PC-9 (cell line): ENCODE results near the gene SHC2.

ENCODE experiments used
- EZH2 ChIP-seq: fragments of 200-600 bp; sonication (generic); IDR thresholded peaks from 2 replicates; pipeline ENCODE4 v1.8.0; 2017; ENCODE audit warnings: antibody characterized with exemption, low read depth
- TF ChIP-seq, protein P1 (sequence below): fragments of 200-600 bp; sonication (generic); conservative IDR thresholded peaks from 2 replicates; pipeline ENCODE4 v1.6.1; 2017; ENCODE audit warnings: mixed run types, antibody characterized with exemption, mild to moderate bottlenecking, moderate library complexity

DNA sequence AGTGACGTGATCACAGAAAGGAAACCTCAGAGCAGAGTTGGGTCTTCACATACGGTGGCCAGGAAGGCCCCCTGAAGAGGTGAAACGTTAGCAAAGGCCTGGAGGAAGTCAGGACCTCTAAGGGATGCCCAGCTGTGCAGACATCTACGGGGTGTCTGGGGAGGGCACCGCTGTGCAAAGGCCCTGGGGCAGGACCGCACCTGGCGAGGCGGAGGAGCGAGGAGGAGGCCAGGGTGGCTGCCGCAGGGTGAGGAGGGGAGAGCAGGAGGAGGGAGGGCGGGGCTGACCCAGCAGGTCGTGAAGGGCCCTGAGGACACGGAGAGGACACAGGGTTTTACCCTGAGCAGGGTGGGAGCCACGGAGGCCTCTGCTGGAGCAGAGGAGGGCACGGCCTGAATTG lies 23.7 kb upstream of the SHC2 start:
- TF ChIP-seq EZH2, result no peak
- TF ChIP-seq, protein P1, sequence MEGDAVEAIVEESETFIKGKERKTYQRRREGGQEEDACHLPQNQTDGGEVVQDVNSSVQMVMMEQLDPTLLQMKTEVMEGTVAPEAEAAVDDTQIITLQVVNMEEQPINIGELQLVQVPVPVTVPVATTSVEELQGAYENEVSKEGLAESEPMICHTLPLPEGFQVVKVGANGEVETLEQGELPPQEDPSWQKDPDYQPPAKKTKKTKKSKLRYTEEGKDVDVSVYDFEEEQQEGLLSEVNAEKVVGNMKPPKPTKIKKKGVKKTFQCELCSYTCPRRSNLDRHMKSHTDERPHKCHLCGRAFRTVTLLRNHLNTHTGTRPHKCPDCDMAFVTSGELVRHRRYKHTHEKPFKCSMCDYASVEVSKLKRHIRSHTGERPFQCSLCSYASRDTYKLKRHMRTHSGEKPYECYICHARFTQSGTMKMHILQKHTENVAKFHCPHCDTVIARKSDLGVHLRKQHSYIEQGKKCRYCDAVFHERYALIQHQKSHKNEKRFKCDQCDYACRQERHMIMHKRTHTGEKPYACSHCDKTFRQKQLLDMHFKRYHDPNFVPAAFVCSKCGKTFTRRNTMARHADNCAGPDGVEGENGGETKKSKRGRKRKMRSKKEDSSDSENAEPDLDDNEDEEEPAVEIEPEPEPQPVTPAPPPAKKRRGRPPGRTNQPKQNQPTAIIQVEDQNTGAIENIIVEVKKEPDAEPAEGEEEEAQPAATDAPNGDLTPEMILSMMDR, result no peak
